ENCODE measurements around the gene OTUD5. TPM values are rescaled to one million over a fixed set of nuclear protein-coding genes. Genes with fewer than 3 reads are reported as not detected.
A peak's percentile ranks its signal among the peaks of the same experiment; 100 is the strongest.

OTUD5 gene
- total RNA-seq, 2 donors from 2014 or later: 91.0 to 91.6 TPM

GRCh38 chrX:48939524-48940228 is 17.7 kb downstream of the OTUD5 start:
- ATAC-seq: peak; percentile 26

GRCh38 chrX:48938721-48939425 is 18.5 kb downstream of the OTUD5 start:
- Mint-ChIP-seq H3K27ac (peak overlapping the region; percentile 100), H3K4me3 (peak overlapping the region; percentile 92), H3K36me3 (ENCODE audit: low read depth) (no peaks in the 10 kb centered on the region), H3K4me1 (peaks cover 60% of the 10 kb centered on the region), H3K27me3 (no peaks in the 10 kb centered on the region)
- peak; percentile 62 for ATAC-seq
- no peaks in the 10 kb centered on the region for H3K9me3 ChIP-seq (ENCODE audit: control insufficient read depth, low read length, poor library complexity, severe bottlenecking)
- peak; percentile 39 to 61 (median 56) for DNase-seq

More at GRCh38 chrX:48939524-48940228, 17.7 kb downstream of the OTUD5 start:
- no peaks in the 10 kb centered on the region for H3K36me3 Mint-ChIP-seq (ENCODE audit: low read depth)
- H3K27ac Mint-ChIP-seq: peak overlapping the region; percentile 100
- H3K27me3 Mint-ChIP-seq: no peaks in the 10 kb centered on the region
- no peak for DNase-seq
- H3K4me1 Mint-ChIP-seq: peaks cover 57% of the 10 kb centered on the region
- no peaks in the 10 kb centered on the region for H3K9me3 ChIP-seq (ENCODE audit: control insufficient read depth, low read length, poor library complexity, severe bottlenecking)
- peak overlapping the region; percentile 92 for H3K4me3 Mint-ChIP-seq

- DNase-seq (peak; percentile 65 to 79 (median 77)), ATAC-seq (peak; percentile 66)
- no peaks in the 10 kb centered on the region for H3K27me3 Mint-ChIP-seq
- H3K27ac Mint-ChIP-seq: peak overlapping the region; percentile 100
- no peaks in the 10 kb centered on the region for H3K36me3 Mint-ChIP-seq (ENCODE audit: low read depth)
- H3K4me1 Mint-ChIP-seq: peaks cover 55% of the 10 kb centered on the region
- H3K4me3 Mint-ChIP-seq: peak overlapping the region; percentile 92
- no peaks in the 10 kb centered on the region for H3K9me3 ChIP-seq (ENCODE audit: control insufficient read depth, low read length, poor library complexity, severe bottlenecking)
Observed at GRCh38 chrX:48937054-48937907, 20.1 kb downstream of the OTUD5 start.

- Mint-ChIP-seq H3K4me3 (peak overlapping the region; percentile 92), H3K36me3 (ENCODE audit: low read depth) (no peaks in the 10 kb centered on the region), H3K27ac (peak overlapping the region; percentile 100), H3K27me3 (no peaks in the 10 kb centered on the region), H3K4me1 (peaks cover 48% of the 10 kb centered on the region)
- no peak for ATAC-seq
- no peak for DNase-seq
- no peaks in the 10 kb centered on the region for H3K9me3 ChIP-seq (ENCODE audit: control insufficient read depth, low read length, poor library complexity, severe bottlenecking)
Observed at GRCh38 chrX:48936429-48937053, 20.9 kb downstream of the OTUD5 start.

GRCh38 chrX:48935301-48935670 is 22.1 kb downstream of the OTUD5 start:
- Mint-ChIP-seq H3K27ac (peak overlapping the region; percentile 100), H3K4me3 (peak overlapping the region; percentile 75), H3K36me3 (ENCODE audit: low read depth) (no peaks in the 10 kb centered on the region), H3K27me3 (no peaks in the 10 kb centered on the region), H3K4me1 (peaks cover 43% of the 10 kb centered on the region)
- H3K9me3 ChIP-seq (ENCODE audit: control insufficient read depth, low read length, poor library complexity, severe bottlenecking): no peaks in the 10 kb centered on the region
- DNase-seq: no peak
- no peak for ATAC-seq

- Mint-ChIP-seq H3K36me3 (ENCODE audit: low read depth) (peaks cover 2% of the 10 kb centered on the region), H3K4me3 (peak overlapping the region; percentile 75), H3K4me1 (peaks cover 41% of the 10 kb centered on the region), H3K27ac (peak overlapping the region; percentile 100), H3K27me3 (no peaks in the 10 kb centered on the region)
- H3K9me3 ChIP-seq (ENCODE audit: control insufficient read depth, low read length, poor library complexity, severe bottlenecking): no peaks in the 10 kb centered on the region
- ATAC-seq (peak; percentile 48), DNase-seq (no peak)
Observed at GRCh38 chrX:48934581-48935300, 22.7 kb downstream of the OTUD5 start.

- H3K27ac Mint-ChIP-seq: peak overlapping the region; percentile 100
- H3K36me3 Mint-ChIP-seq (ENCODE audit: low read depth): peaks cover 2% of the 10 kb centered on the region
- H3K4me1 Mint-ChIP-seq: peaks cover 31% of the 10 kb centered on the region
- DNase-seq (no peak), ATAC-seq (no peak)
- no peaks in the 10 kb centered on the region for H3K27me3 Mint-ChIP-seq
- H3K9me3 ChIP-seq (ENCODE audit: control insufficient read depth, low read length, poor library complexity, severe bottlenecking): no peaks in the 10 kb centered on the region
- H3K4me3 Mint-ChIP-seq: no peak overlapping the region
Observed at GRCh38 chrX:48933757-48934156, 23.6 kb downstream of the OTUD5 start.

- ATAC-seq (no peak), DNase-seq (no peak)
- no peak overlapping the region for H3K4me3 Mint-ChIP-seq
- H3K27me3 Mint-ChIP-seq: no peaks in the 10 kb centered on the region
- H3K36me3 Mint-ChIP-seq (ENCODE audit: low read depth): peaks cover 8% of the 10 kb centered on the region
- H3K9me3 ChIP-seq (ENCODE audit: control insufficient read depth, low read length, poor library complexity, severe bottlenecking): no peaks in the 10 kb centered on the region
- H3K27ac Mint-ChIP-seq: no peak overlapping the region
- peaks cover 17% of the 10 kb centered on the region for H3K4me1 Mint-ChIP-seq
Observed at GRCh38 chrX:48927736-48928382, 29.5 kb downstream of the OTUD5 start.

- H3K9me3 ChIP-seq (ENCODE audit: control insufficient read depth, low read length, poor library complexity, severe bottlenecking): no peaks in the 10 kb centered on the region
- H3K4me1 Mint-ChIP-seq: peaks cover 18% of the 10 kb centered on the region
- H3K4me3 Mint-ChIP-seq: no peak overlapping the region
- peak overlapping the region; percentile 63 for H3K27ac Mint-ChIP-seq
- H3K27me3 Mint-ChIP-seq: no peaks in the 10 kb centered on the region
- peaks cover 8% of the 10 kb centered on the region for H3K36me3 Mint-ChIP-seq (ENCODE audit: low read depth)
- no peak for DNase-seq
- ATAC-seq: no peak
Observed at GRCh38 chrX:48927123-48927522, 30.3 kb downstream of the OTUD5 start.

- peak overlapping the region; percentile 97 for H3K27ac Mint-ChIP-seq
- H3K36me3 Mint-ChIP-seq (ENCODE audit: low read depth): peaks cover 9% of the 10 kb centered on the region
- H3K9me3 ChIP-seq (ENCODE audit: control insufficient read depth, low read length, poor library complexity, severe bottlenecking): no peaks in the 10 kb centered on the region
- DNase-seq (no peak), ATAC-seq (no peak)
- no peaks in the 10 kb centered on the region for H3K27me3 Mint-ChIP-seq
- H3K4me1 Mint-ChIP-seq: peaks cover 29% of the 10 kb centered on the region
- peak overlapping the region; percentile 84 for H3K4me3 Mint-ChIP-seq
Observed at GRCh38 chrX:48924270-48924669, 33.1 kb downstream of the OTUD5 start.

- no peaks in the 10 kb centered on the region for H3K9me3 ChIP-seq (ENCODE audit: control insufficient read depth, low read length, poor library complexity, severe bottlenecking)
- no peaks in the 10 kb centered on the region for H3K27me3 Mint-ChIP-seq
- peaks cover 9% of the 10 kb centered on the region for H3K36me3 Mint-ChIP-seq (ENCODE audit: low read depth)
- peak overlapping the region; percentile 97 for H3K27ac Mint-ChIP-seq
- ATAC-seq (no peak), DNase-seq (no peak)
- H3K4me1 Mint-ChIP-seq: peaks cover 31% of the 10 kb centered on the region
- H3K4me3 Mint-ChIP-seq: peak overlapping the region; percentile 84
Observed at GRCh38 chrX:48923771-48924170, 33.6 kb downstream of the OTUD5 start.

GRCh38 chrX:48920718-48921104 is 36.7 kb downstream of the OTUD5 start:
- no peak for DNase-seq
- H3K36me3 Mint-ChIP-seq (ENCODE audit: low read depth): peaks cover 18% of the 10 kb centered on the region
- H3K9me3 ChIP-seq (ENCODE audit: control insufficient read depth, low read length, poor library complexity, severe bottlenecking): no peaks in the 10 kb centered on the region
- peaks cover 41% of the 10 kb centered on the region for H3K4me1 Mint-ChIP-seq
- no peaks in the 10 kb centered on the region for H3K27me3 Mint-ChIP-seq
- H3K27ac Mint-ChIP-seq: peak overlapping the region; percentile 97
- ATAC-seq: no peak
- H3K4me3 Mint-ChIP-seq: peak overlapping the region; percentile 91

Data from T-helper 17 cell (primary cell).